Tibial nerve (tissue), 4 donors: ENCODE results near the gene GSE1. TPM values are rescaled to one million over a fixed set of nuclear protein-coding genes. Genes with fewer than 3 reads are reported as not detected.

Experiments used
- DNase-seq, 2 donors: peaks; one replicate each; pipeline ENCODE4 v3.0.0-alpha.2; 2019; ENCODE audit warnings: low spot score in 2 of 2
- H3K27ac ChIP-seq, 4 donors: fragments of 200-600 bp; sonication (generic) in 3 of 4; one replicate each; pipeline ENCODE4 v1.5.1; 2017 to 2019; ENCODE audit warnings: mild to moderate bottlenecking in 1 of 4
- H3K27me3 ChIP-seq, 2 donors: fragments of 200-600 bp; sonication (generic) in 1 of 2; one replicate each; pipeline versions ENCODE4 v1.5.1 to v1.6.0; 2017 to 2019
- H3K36me3 ChIP-seq, 3 donors: fragments of 200-600 bp; sonication (generic); one replicate each; pipeline ENCODE4 v1.5.1; 2018 to 2019
- H3K4me1 ChIP-seq, 4 donors: fragments of 200-600 bp; sonication (generic) in 3 of 4; one replicate each; pipeline ENCODE4 v1.5.1; 2017 to 2019
- H3K4me3 ChIP-seq, 4 donors: fragments of 200-600 bp; sonication (generic) in 3 of 4; one replicate each; pipeline ENCODE4 v1.5.1; 2017 to 2019; ENCODE audit warnings: mild to moderate bottlenecking in 1 of 4, moderate library complexity in 1 of 4
- H3K9me3 ChIP-seq, 4 donors: fragments of 200-600 bp; sonication (generic) in 3 of 4; one replicate each; pipeline ENCODE4 v1.5.1; 2017 to 2019
- CTCF ChIP-seq, 5 experiments: fragments of 200-600 bp in 3 of 5; fragments of 450-650 bp in 2 of 5; sonication (generic) in 3 of 5; IDR thresholded peaks; one replicate each; pipeline ENCODE4 v1.5.1; 2016 to 2019; ENCODE audit warnings: antibody characterized with exemption in 5 of 5, mild to moderate bottlenecking in 3 of 5, moderate library complexity in 2 of 5
- EP300 ChIP-seq, 2 donors: sonication (generic); formaldehyde crosslinking; IDR thresholded peaks; one replicate each; pipeline ENCODE4 v1.6.1; 2017; ENCODE audit warnings: antibody characterized with exemption in 2 of 2, mild to moderate bottlenecking in 1 of 2
- POLR2A ChIP-seq, 2 donors: fragments of 450-650 bp; IDR thresholded peaks; one replicate each; pipeline ENCODE4 v1.6.1; 2017; ENCODE audit warnings: antibody characterized with exemption in 2 of 2, mild to moderate bottlenecking in 2 of 2, moderate library complexity in 2 of 2
- WGBS, 2 donors: methylation state at CpG; one replicate each; pipeline ENCODE4 v1.1.5; 2018; 5-methylcytosine and 5-hydroxymethylcytosine counted together
- total RNA-seq, 4 donors: library from RNA; depleted of rRNA; stranded (reverse); fragments of >200 nt; gene quantifications; one replicate each; pipeline ENCODE4 v1.1.0, GENCODE V29; 2016

The GSE1 gene
- total RNA-seq, 4 donors from 2014 or later = 65.1 to 147 (median 83.5) TPM

GRCh38 chr16:85676466-85676865 is 63.3 kb downstream of the GSE1 start:
- H3K36me3 ChIP-seq = peaks cover 0 to 65% (median 5%) of the 10 kb centered on the region in 3 donors
- H3K27me3 ChIP-seq = no peaks in the 10 kb centered on the region
- TF ChIP-seq EP300 (IDR thresholded peaks at IDR 0.05) (no peak), CTCF (IDR thresholded peaks at IDR 0.05) (no peak), POLR2A (IDR thresholded peaks at IDR 0.05) (no peak)
- H3K4me1 ChIP-seq = peaks cover 0 to 12% (median 4%) of the 10 kb centered on the region in 4 donors
- WGBS, 2 donors = 91 to 96% methylated on average over 7 of the region's 7 CpGs
- no peak for DNase-seq
- H3K27ac ChIP-seq = no peak overlapping the region
- no peak overlapping the region for H3K4me3 ChIP-seq
- H3K9me3 ChIP-seq = no peaks in the 10 kb centered on the region

GRCh38 chr16:85677383-85677967 is 64.4 kb downstream of the GSE1 start:
- H3K4me3 ChIP-seq = no peak overlapping the region
- H3K27ac ChIP-seq = no peak overlapping the region
- H3K9me3 ChIP-seq = no peaks in the 10 kb centered on the region
- WGBS, 2 donors = 87 to 90% methylated on average over 6 of the region's 6 CpGs
- H3K4me1 ChIP-seq = peaks cover 0 to 12% (median 4%) of the 10 kb centered on the region in 4 donors
- TF ChIP-seq EP300 (IDR thresholded peaks at IDR 0.05) (no peak), POLR2A (IDR thresholded peaks at IDR 0.05) (no peak), CTCF (IDR thresholded peaks at IDR 0.05) (no peak)
- peaks cover 0 to 54% (median 0%) of the 10 kb centered on the region in 3 donors for H3K36me3 ChIP-seq
- DNase-seq = no peak
- H3K27me3 ChIP-seq = no peaks in the 10 kb centered on the region

GRCh38 chr16:85678016-85678415 is 64.9 kb downstream of the GSE1 start:
- DNase-seq = no peak
- TF ChIP-seq POLR2A (IDR thresholded peaks at IDR 0.05) (no peak), CTCF (IDR thresholded peaks at IDR 0.05) (no peak)
- Histone ChIP-seq H3K4me3 (no peak overlapping the region), H3K27me3 (no peaks in the 10 kb centered on the region), H3K27ac (no peak overlapping the region), H3K36me3 (peaks cover 0 to 50% (median 0%) of the 10 kb centered on the region in 3 donors), H3K9me3 (no peaks in the 10 kb centered on the region), H3K4me1 (peaks cover 0 to 12% (median 4%) of the 10 kb centered on the region in 4 donors)
- WGBS, 2 donors = 72 to 77% methylated on average over 8 of the region's 8 CpGs

GRCh38 chr16:85678821-85679220 is 65.7 kb downstream of the GSE1 start:
- TF ChIP-seq CTCF (IDR thresholded peaks at IDR 0.05) = no peak
- TF ChIP-seq EP300 (IDR thresholded peaks at IDR 0.05) = no peak
- no peak for TF ChIP-seq POLR2A (IDR thresholded peaks at IDR 0.05)
- peaks cover 0 to 4% (median 2%) of the 10 kb centered on the region in 4 donors for H3K4me1 ChIP-seq
- DNase-seq = no peak
- no peaks in the 10 kb centered on the region for H3K9me3 ChIP-seq
- H3K36me3 ChIP-seq = peaks cover 0 to 48% (median 0%) of the 10 kb centered on the region in 3 donors
- 87 to 88% methylated on average over 5 of the region's 5 CpGs for WGBS, 2 donors
- no peak overlapping the region for H3K4me3 ChIP-seq
- no peaks in the 10 kb centered on the region for H3K27me3 ChIP-seq
- no peak overlapping the region for H3K27ac ChIP-seq

GRCh38 chr16:85679870-85680269 is 66.7 kb downstream of the GSE1 start:
- Histone ChIP-seq H3K27ac (no peak overlapping the region), H3K4me1 (no peaks in the 10 kb centered on the region), H3K4me3 (no peak overlapping the region), H3K27me3 (no peaks in the 10 kb centered on the region), H3K9me3 (no peaks in the 10 kb centered on the region), H3K36me3 (peaks cover 0 to 38% (median 0%) of the 10 kb centered on the region in 3 donors)
- no peak for DNase-seq
- 88 to 90% methylated on average over 6 of the region's 6 CpGs for WGBS, 2 donors
- no peak for TF ChIP-seq EP300 (IDR thresholded peaks at IDR 0.05)
- TF ChIP-seq CTCF (IDR thresholded peaks at IDR 0.05) = no peak
- no peak for TF ChIP-seq POLR2A (IDR thresholded peaks at IDR 0.05)
